Loucy (cell line): ENCODE data around the gene CD6.

Source experiments
- H2AFZ ChIP-seq: fragments of 200-600 bp; sonication (generic); 2 replicates; pipeline ENCODE4 v1.6.0; 2016; ENCODE audit warnings: antibody characterized with exemption, mild to moderate bottlenecking, low read length, moderate library complexity
- H3F3A ChIP-seq: fragments of 200-600 bp; 2 replicates; pipeline ENCODE4 v1.6.0; 2016; ENCODE audit warnings: antibody characterized with exemption, low read depth, mild to moderate bottlenecking
- H3K27me3 ChIP-seq: fragments of 200-600 bp; sonication (generic); 2 replicates; pipeline ENCODE4 v1.6.1; 2014; ENCODE audit warnings: low read length, mild to moderate bottlenecking; ENCODE audit not compliant: insufficient read depth, poor library complexity, severe bottlenecking
- H3K36me3 ChIP-seq: fragments of 200-600 bp; sonication (generic); 2 replicates; pipeline ENCODE4 v1.6.1; 2016; ENCODE audit warnings: low read length; ENCODE audit not compliant: insufficient read depth
- H3K4me1 ChIP-seq: fragments of 200-600 bp; sonication (generic); 2 replicates; pipeline ENCODE4 v1.5.1; 2014; ENCODE audit warnings: low read length, mild to moderate bottlenecking; ENCODE audit not compliant: insufficient read depth, poor library complexity, severe bottlenecking
- H3K4me2 ChIP-seq: fragments of 200-600 bp; sonication (generic); 2 replicates; pipeline ENCODE4 v1.6.0; 2014; ENCODE audit warnings: antibody characterized with exemption, low read length, low read depth, mild to moderate bottlenecking; ENCODE audit not compliant: poor library complexity, severe bottlenecking
- H3K4me3 ChIP-seq: fragments of 200-600 bp; sonication (generic); 2 replicates; pipeline ENCODE4 v1.5.1; 2014; ENCODE audit warnings: low read length, mild to moderate bottlenecking, mixed read lengths; ENCODE audit not compliant: poor library complexity, severe bottlenecking
- H3K79me2 ChIP-seq: fragments of 200-600 bp; sonication (generic); 2 replicates; pipeline ENCODE4 v1.6.1; 2014; ENCODE audit warnings: low read length; ENCODE audit not compliant: insufficient read depth
- H3K9ac ChIP-seq: fragments of 200-600 bp; sonication (generic); 2 replicates; pipeline ENCODE4 v1.6.0; 2014; ENCODE audit warnings: mild to moderate bottlenecking, low read depth, low read length, moderate library complexity; ENCODE audit not compliant: poor library complexity, severe bottlenecking
- H3K9me2 ChIP-seq: fragments of 200-600 bp; sonication (generic); replicated peaks from 2 replicates; pipeline ENCODE4 v1.6.1; 2016; ENCODE audit warnings: low read depth, low read length, mixed read lengths
- H3K9me3 ChIP-seq: fragments of 200-600 bp; sonication (generic); 2 replicates; pipeline ENCODE4 v1.6.1; 2014; ENCODE audit warnings: mild to moderate bottlenecking, antibody characterized with exemption, low read length, low read depth; ENCODE audit not compliant: insufficient read depth
- H4K20me1 ChIP-seq: fragments of 200-600 bp; sonication (generic); 2 replicates; pipeline ENCODE4 v1.6.0; 2014; ENCODE audit warnings: antibody characterized with exemption, low read length, mild to moderate bottlenecking; ENCODE audit not compliant: insufficient read depth, poor library complexity, severe bottlenecking
- EZH2phosphoT487 ChIP-seq: fragments of 200-600 bp; IDR thresholded peaks from 2 replicates; pipeline ENCODE4 v1.6.1; 2018; ENCODE audit warnings: antibody characterized with exemption, mild to moderate bottlenecking, moderate library complexity, borderline replicate concordance
- TF ChIP-seq, protein P1 (sequence below): fragments of 200-600 bp; sonication (generic); conservative IDR thresholded peaks from 2 replicates; pipeline ENCODE4 v1.5.1; 2014; ENCODE audit warnings: mild to moderate bottlenecking, antibody characterized with exemption, low read length

Gene CD6

DNA sequence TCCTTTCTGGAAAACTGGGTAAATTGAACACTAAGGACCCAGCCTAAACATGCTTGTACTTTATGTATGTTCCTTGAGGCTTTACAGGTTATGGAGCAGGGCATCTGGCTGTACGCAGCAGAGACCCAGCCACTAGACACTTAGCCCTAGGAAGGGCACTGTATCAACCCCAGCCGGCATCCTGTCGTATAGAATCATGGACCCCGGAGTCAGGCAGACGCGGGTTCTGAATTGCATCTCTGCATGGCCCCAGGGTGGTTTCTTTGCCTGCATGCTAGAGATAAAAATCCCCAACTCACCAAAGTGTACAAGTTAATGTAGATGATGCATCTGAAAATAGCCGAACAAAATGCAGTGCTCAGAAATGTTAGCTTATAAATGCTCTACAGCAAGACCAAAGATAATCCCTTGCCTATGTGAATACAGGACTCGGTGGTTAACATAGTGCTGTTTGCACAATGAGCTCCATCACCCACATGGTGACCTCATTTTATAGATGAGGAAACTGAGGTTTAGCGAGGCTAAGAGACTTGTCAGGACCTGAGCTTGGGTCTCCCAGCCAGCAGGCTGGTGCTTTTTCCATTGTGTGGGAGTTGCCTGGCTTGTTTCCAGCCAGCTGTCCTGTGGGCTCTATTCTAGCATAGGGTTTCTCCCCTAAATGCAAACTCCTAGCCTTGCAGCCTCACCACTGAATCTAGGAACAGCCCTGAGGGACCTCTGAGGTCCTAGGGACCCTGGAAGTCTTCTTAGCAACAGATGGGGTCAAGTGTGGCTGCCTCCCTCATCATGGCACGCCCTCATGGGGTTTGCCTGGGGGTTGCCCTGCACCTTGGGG, 7.3 kb downstream of the CD6 start:
- Histone ChIP-seq H3K9ac (no peak overlapping the region), H2AFZ (no peak overlapping the region), H3K36me3 (no peaks in the 10 kb centered on the region), H3K27me3 (no peaks in the 10 kb centered on the region), H3K4me3 (no peak overlapping the region), H3K79me2 (peaks cover 4% of the 10 kb centered on the region; the same call in 1 of the 2 replicates), H3F3A (no peaks in the 10 kb centered on the region), H3K4me2 (no peak overlapping the region), H3K9me3 (no peaks in the 10 kb centered on the region), H4K20me1 (no peaks in the 10 kb centered on the region), H3K4me1 (peaks cover 22% of the 10 kb centered on the region), H3K9me2 (no peaks in the 10 kb centered on the region)
- TF ChIP-seq, protein P1, sequence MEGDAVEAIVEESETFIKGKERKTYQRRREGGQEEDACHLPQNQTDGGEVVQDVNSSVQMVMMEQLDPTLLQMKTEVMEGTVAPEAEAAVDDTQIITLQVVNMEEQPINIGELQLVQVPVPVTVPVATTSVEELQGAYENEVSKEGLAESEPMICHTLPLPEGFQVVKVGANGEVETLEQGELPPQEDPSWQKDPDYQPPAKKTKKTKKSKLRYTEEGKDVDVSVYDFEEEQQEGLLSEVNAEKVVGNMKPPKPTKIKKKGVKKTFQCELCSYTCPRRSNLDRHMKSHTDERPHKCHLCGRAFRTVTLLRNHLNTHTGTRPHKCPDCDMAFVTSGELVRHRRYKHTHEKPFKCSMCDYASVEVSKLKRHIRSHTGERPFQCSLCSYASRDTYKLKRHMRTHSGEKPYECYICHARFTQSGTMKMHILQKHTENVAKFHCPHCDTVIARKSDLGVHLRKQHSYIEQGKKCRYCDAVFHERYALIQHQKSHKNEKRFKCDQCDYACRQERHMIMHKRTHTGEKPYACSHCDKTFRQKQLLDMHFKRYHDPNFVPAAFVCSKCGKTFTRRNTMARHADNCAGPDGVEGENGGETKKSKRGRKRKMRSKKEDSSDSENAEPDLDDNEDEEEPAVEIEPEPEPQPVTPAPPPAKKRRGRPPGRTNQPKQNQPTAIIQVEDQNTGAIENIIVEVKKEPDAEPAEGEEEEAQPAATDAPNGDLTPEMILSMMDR, result no peak
- TF ChIP-seq EZH2phosphoT487, result no peak

DNA sequence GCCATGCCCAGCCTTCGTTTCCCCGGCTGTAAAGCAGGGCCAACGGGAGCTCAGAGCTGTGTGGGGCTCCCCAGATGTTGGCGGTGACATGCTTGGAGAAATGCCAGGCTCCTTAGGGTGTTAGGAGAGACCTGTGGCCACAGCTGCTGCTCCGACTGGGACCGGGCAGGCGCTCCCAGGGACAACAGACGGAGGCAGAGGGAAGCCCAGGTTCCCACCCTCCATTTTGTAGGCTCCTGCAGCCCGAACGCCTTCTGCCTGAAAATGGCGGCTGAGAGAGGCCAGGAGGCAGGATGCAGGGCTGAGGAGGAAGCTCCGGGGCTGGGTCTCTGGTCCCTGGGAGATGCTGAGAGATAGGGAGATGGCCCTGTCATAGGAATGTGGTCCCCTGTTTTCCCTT, 10.0 kb downstream of the CD6 start:
- peaks cover 15% of the 10 kb centered on the region for H3K4me1 ChIP-seq
- no peak overlapping the region for H3K4me2 ChIP-seq
- H3K27me3 ChIP-seq, result no peaks in the 10 kb centered on the region
- no peak overlapping the region for H3K4me3 ChIP-seq
- no peaks in the 10 kb centered on the region for H4K20me1 ChIP-seq
- no peaks in the 10 kb centered on the region for H3K79me2 ChIP-seq
- no peaks in the 10 kb centered on the region for H3K9me2 ChIP-seq
- no peaks in the 10 kb centered on the region for H3K36me3 ChIP-seq
- TF ChIP-seq, protein P1, result no peak
- TF ChIP-seq EZH2phosphoT487, result no peak
- H3K9me3 ChIP-seq, result no peaks in the 10 kb centered on the region
- H3K9ac ChIP-seq, result no peak overlapping the region
- no peaks in the 10 kb centered on the region for H3F3A ChIP-seq
- no peak overlapping the region for H2AFZ ChIP-seq

- no peak overlapping the region for H3K9ac ChIP-seq
- no peaks in the 10 kb centered on the region for H3K36me3 ChIP-seq
- no peak overlapping the region for H3K4me3 ChIP-seq
- H3K4me1 ChIP-seq, result peaks cover 15% of the 10 kb centered on the region
- no peaks in the 10 kb centered on the region for H3K9me3 ChIP-seq
- no peak overlapping the region for H2AFZ ChIP-seq
- no peaks in the 10 kb centered on the region for H3F3A ChIP-seq
- no peaks in the 10 kb centered on the region for H3K27me3 ChIP-seq
- H3K9me2 ChIP-seq, result no peaks in the 10 kb centered on the region
- no peak overlapping the region for H3K4me2 ChIP-seq
- TF ChIP-seq EZH2phosphoT487, result no peak
- TF ChIP-seq, protein P1, result no peak
- no peaks in the 10 kb centered on the region for H3K79me2 ChIP-seq
- H4K20me1 ChIP-seq, result no peaks in the 10 kb centered on the region
These were observed 10.7 kb downstream of the CD6 start for GRCh38 chr11:60982184-60982583.
